Prostate gland (tissue), 2 donors: ENCODE results near the gene ZNF385D. TPM values are rescaled to one million over a fixed set of nuclear protein-coding genes. Genes with fewer than 3 reads are reported as not detected.

ENCODE experiments used
- DNase-seq: peaks from one replicate; pipeline ENCODE4 v3.0.0-alpha.2; 2019; ENCODE audit warnings: low spot score
- H3K27ac ChIP-seq, 2 donors: fragments of 200-600 bp; sonication (generic); 2 replicates each; pipeline ENCODE4 v1.5.1; 2017 to 2019
- H3K27me3 ChIP-seq: fragments of 200-600 bp; sonication (generic); replicated peaks from 2 replicates; pipeline ENCODE4 v1.5.1; 2019; ENCODE audit not compliant: insufficient read depth
- H3K36me3 ChIP-seq, 2 donors: fragments of 200-600 bp; sonication (generic); 1 replicate in 1 of 2; 2 replicates in 1 of 2; pipeline versions ENCODE4 v1.5.1 to v1.8.1; 2017 to 2019
- H3K4me1 ChIP-seq: fragments of 200-600 bp; sonication (generic); replicated peaks from 2 replicates; pipeline ENCODE4 v1.5.1; 2019
- H3K4me3 ChIP-seq, 2 donors: fragments of 200-600 bp; sonication (generic); 2 replicates each; pipeline ENCODE4 v1.5.1; 2017 to 2019
- H3K9me3 ChIP-seq: fragments of 200-600 bp; sonication (generic); 2 replicates; pipeline ENCODE4 v1.5.1; 2017
- CTCF ChIP-seq, 4 experiments: fragments of 200-600 bp in 2 of 4; fragments of 450-650 bp in 2 of 4; sonication (generic) in 2 of 4; IDR thresholded peaks; 1 replicate in 3 of 4; 2 replicates in 1 of 4; pipeline ENCODE4 v1.5.1; 2016 to 2019; ENCODE audit warnings: antibody characterized with exemption in 4 of 4, mild to moderate bottlenecking in 2 of 4, moderate library complexity in 2 of 4
- POLR2A ChIP-seq: fragments of 450-650 bp; IDR thresholded peaks from one replicate; pipeline ENCODE4 v1.6.1; 2016; ENCODE audit warnings: antibody characterized with exemption, mild to moderate bottlenecking
- POLR2AphosphoS5 ChIP-seq: sonication (generic); formaldehyde crosslinking; IDR thresholded peaks from one replicate; pipeline ENCODE4 v1.6.1; 2017; ENCODE audit warnings: antibody characterized with exemption
- WGBS: methylation state at CpG from one replicate; pipeline ENCODE4 v1.1.5; 2018; 5-methylcytosine and 5-hydroxymethylcytosine counted together
- intact Hi-C: fragments of 100-400 bp; cut with DNase I; formaldehyde crosslinking; loops from one replicate; pipeline ENCODE4 v1.14.2; 2022
- total RNA-seq, 2 donors: library from RNA; depleted of rRNA; stranded (reverse); fragments of >200 nt; gene quantifications; one replicate each; pipeline ENCODE4 v1.1.0, GENCODE V29; 2016

ZNF385D gene
- total RNA-seq, 2 donors from 2014 or later = 1.0 to 5.9 TPM

DNA sequence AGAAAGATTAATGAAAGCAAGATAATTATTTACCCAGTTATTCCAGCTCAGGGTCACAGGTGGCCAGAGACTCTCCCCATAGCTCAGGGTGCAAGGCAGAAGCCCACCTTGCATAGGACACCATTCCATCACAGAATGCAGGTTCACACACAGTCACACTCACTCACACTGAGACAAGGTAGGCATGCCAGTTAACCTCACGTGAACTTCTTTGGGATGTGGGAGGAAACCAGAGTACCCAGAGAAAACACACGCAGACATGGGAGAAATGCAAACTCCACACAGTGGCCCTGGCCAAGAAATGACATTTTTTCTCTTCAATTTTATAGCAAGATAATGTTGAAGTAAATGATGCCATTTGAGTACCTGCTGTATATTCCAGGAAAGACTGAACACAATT is 106.7 kb downstream of the ZNF385D start:
- no peaks in the 10 kb centered on the region for H3K27me3 ChIP-seq
- TF ChIP-seq POLR2A (no peak), POLR2AphosphoS5 (no peak), CTCF (IDR thresholded peaks at IDR 0.05) (no peak)
- no peaks in the 10 kb centered on the region for H3K36me3 ChIP-seq
- no peak for DNase-seq
- H3K4me3 ChIP-seq = no peak overlapping the region
- intact Hi-C loops = no loop called here
- no peak overlapping the region for H3K27ac ChIP-seq
- H3K9me3 ChIP-seq = no peaks in the 10 kb centered on the region
- 49% methylated on average over 2 of the region's 2 CpGs for WGBS
- no peaks in the 10 kb centered on the region for H3K4me1 ChIP-seq

GRCh38 chr3:21643752-21644151 is 107.3 kb downstream of the ZNF385D start:
- no peaks in the 10 kb centered on the region for H3K4me1 ChIP-seq
- DNase-seq = no peak
- H3K27me3 ChIP-seq = no peaks in the 10 kb centered on the region
- no peak for TF ChIP-seq POLR2A
- no peak for TF ChIP-seq POLR2AphosphoS5
- no peak for TF ChIP-seq CTCF (IDR thresholded peaks at IDR 0.05)
- H3K27ac ChIP-seq = no peak overlapping the region
- no peaks in the 10 kb centered on the region for H3K9me3 ChIP-seq
- no peaks in the 10 kb centered on the region for H3K36me3 ChIP-seq
- intact Hi-C loops = no loop called here
- WGBS = 97% methylated on average over 2 of the region's 2 CpGs
- no peak overlapping the region for H3K4me3 ChIP-seq

GRCh38 chr3:21642433-21642832 is 108.6 kb downstream of the ZNF385D start:
- no peak for TF ChIP-seq POLR2AphosphoS5
- no peak for TF ChIP-seq POLR2A
- TF ChIP-seq CTCF (IDR thresholded peaks at IDR 0.05) = no peak
- DNase-seq = no peak
- Histone ChIP-seq H3K4me3 (no peak overlapping the region), H3K9me3 (no peaks in the 10 kb centered on the region), H3K27ac (no peak overlapping the region), H3K4me1 (no peaks in the 10 kb centered on the region), H3K27me3 (no peaks in the 10 kb centered on the region), H3K36me3 (no peaks in the 10 kb centered on the region)
- 98% methylated on average over 3 of the region's 3 CpGs for whole genome bisulfite sequencing
- intact Hi-C loops = no loop called here

DNA sequence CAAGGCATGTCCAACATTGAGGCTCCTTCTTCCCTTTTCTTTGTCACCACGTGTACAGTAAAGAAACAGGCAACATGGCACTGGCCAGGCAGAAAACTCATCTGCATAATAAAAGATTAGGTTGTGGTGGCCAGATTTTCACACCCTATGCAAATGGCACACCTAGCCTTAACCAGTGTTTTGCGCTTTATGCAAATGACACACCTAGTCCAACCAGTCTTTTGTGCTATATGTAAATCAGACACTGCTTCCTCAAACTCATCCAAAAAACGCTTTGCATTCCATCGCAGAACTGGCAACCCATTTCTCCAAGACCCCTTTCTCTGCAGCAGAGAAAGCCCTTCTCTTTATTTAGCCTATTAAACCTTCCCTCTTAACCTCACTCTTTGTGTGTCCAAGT is 109.1 kb downstream of the ZNF385D start:
- WGBS = 74% methylated on average over 4 of the region's 4 CpGs

More for the DNA sequence above, 109.1 kb downstream of the ZNF385D start:
- TF ChIP-seq POLR2A (no peak), CTCF (IDR thresholded peaks at IDR 0.05) (no peak), POLR2AphosphoS5 (no peak)
- Histone ChIP-seq H3K9me3 (no peaks in the 10 kb centered on the region), H3K27me3 (no peaks in the 10 kb centered on the region), H3K27ac (no peak overlapping the region), H3K36me3 (no peaks in the 10 kb centered on the region), H3K4me3 (no peak overlapping the region), H3K4me1 (no peaks in the 10 kb centered on the region)
- no peak for DNase-seq
- intact Hi-C loops = no loop called here
